K562 (cell line): Measurements from ENCODE around the gene TARBP1. TPM values are rescaled to one million over a fixed set of nuclear protein-coding genes. Genes with fewer than 3 reads are reported as not detected.

Experiments
- ATAC-seq: fragments of 200-7000 bp; cut with Tn5 transposase; 3 replicates; pipeline ENCODE4 v1.9.1; 2020; ENCODE audit warnings: moderate library complexity
- BruUV-seq: library from RNA; stranded (reverse); fragments of 400-500 nt; replicated peaks from 2 replicates; lab custom pipeline; 2021; lab: Mats Ljungman, UMichigan
- CTCF ChIA-PET: fragments of 300-600 bp; formaldehyde crosslinking; extraction: SDS; loops from one replicate; lab custom pipeline; 2021; ENCODE audit warnings: low intra/inter-chr PET ratio; lab: Yijun Ruan, JAX
- POLR2A ChIA-PET: fragments of 300-600, 350-650 bp; sonication (Branson Sonifier 250); formaldehyde crosslinking; extraction: SDS; loops from one replicate; lab custom pipeline; 2021; ENCODE audit warnings: antibody characterized with exemption, inconsistent platforms; lab: Yijun Ruan, JAX
- DNase-seq, 4 experiments: peaks; one replicate each; pipeline versions ENCODE4 v3.0.0 to v3.0.0-alpha.2; 2011 to 2018; ENCODE audit warnings: low spot score in 3 of 4, mixed read lengths in 3 of 4; ENCODE audit errors: extremely low read depth in 1 of 4
- FAIRE-seq: peaks from 2 replicates; lab custom pipeline; 2011; peaks lifted over from hg19 to GRCh38; lab: Jason Lieb, UNC
- H2AFZ ChIP-seq: 2 replicates; pipeline ENCODE4 v1.6.0; 2011; ENCODE audit warnings: low read depth, low read length, control low read depth, inconsistent platforms
- H3K27ac ChIP-seq: fragments of 200-600 bp; 3 replicates; pipeline ENCODE4 v1.8.0; 2011; ENCODE audit warnings: low read depth, mild to moderate bottlenecking, control low read depth, inconsistent platforms, low read length, moderate library complexity, mixed read lengths; ENCODE audit errors: extremely low read depth
- H3K27me3 ChIP-seq, 2 experiments: fragments of 300-600 bp in 1 of 2; 2 replicates in 1 of 2; 3 replicates in 1 of 2; pipeline versions ENCODE4 v1.6.0 to v1.8.0; 2011; ENCODE audit warnings: inconsistent platforms in 2 of 2, low read length in 2 of 2, mild to moderate bottlenecking in 1 of 2, mixed read lengths in 1 of 2, moderate library complexity in 1 of 2; ENCODE audit not compliant: control insufficient read depth in 2 of 2, insufficient read depth in 2 of 2
- H3K36me3 ChIP-seq: fragments of 300-600 bp; 3 replicates; pipeline ENCODE4 v1.8.0; 2011; ENCODE audit warnings: mild to moderate bottlenecking, low read length, inconsistent platforms; ENCODE audit not compliant: control insufficient read depth, insufficient read depth
- H3K4me1 ChIP-seq, 2 experiments: fragments of 200-600 bp in 1 of 2; replicated peaks in 1 of 2; 2 replicates in 1 of 2; 3 replicates in 1 of 2; pipeline versions ENCODE4 v1.5.1 to v1.8.0; 2011; ENCODE audit warnings: inconsistent platforms in 2 of 2, low read length in 2 of 2, mild to moderate bottlenecking in 1 of 2, mixed read lengths in 1 of 2, moderate library complexity in 1 of 2; ENCODE audit not compliant: control insufficient read depth in 2 of 2, insufficient read depth in 2 of 2
- H3K4me2 ChIP-seq: 2 replicates; pipeline ENCODE4 v1.6.1; 2011; ENCODE audit warnings: low read length, control low read depth, inconsistent platforms, mixed read lengths; ENCODE audit not compliant: insufficient read depth
- H3K4me3 ChIP-seq: fragments of 200-600 bp; sonication (generic), shearing (Covaris generic); 2 replicates; pipeline ENCODE4 v1.5.1; 2016; ENCODE audit warnings: control low read depth, inconsistent platforms
- H3K79me2 ChIP-seq: fragments of 200-600 bp; 3 replicates; pipeline ENCODE4 v1.8.0; 2011; ENCODE audit warnings: low read length, inconsistent platforms; ENCODE audit not compliant: control insufficient read depth, insufficient read depth
- H3K9ac ChIP-seq, 2 experiments: 2 replicates each; pipeline versions ENCODE4 v1.6.0 to v1.6.1; 2011; ENCODE audit warnings: low read depth in 2 of 2, low read length in 2 of 2, control low read depth in 1 of 2, inconsistent platforms in 1 of 2, mild to moderate bottlenecking in 1 of 2, mixed read lengths in 1 of 2; ENCODE audit not compliant: insufficient read depth in 1 of 2
- H3K9me1 ChIP-seq: one replicate; pipeline ENCODE4 v1.6.0; 2011; ENCODE audit warnings: inconsistent platforms, mild to moderate bottlenecking, low read length, moderate library complexity; ENCODE audit not compliant: control insufficient read depth, insufficient read depth
- H3K9me3 ChIP-seq: replicated peaks from 2 replicates; pipeline ENCODE4 v1.5.1; 2011; ENCODE audit warnings: low read depth, low read length, inconsistent platforms; ENCODE audit not compliant: control insufficient read depth, insufficient read depth
- H4K20me1 ChIP-seq: replicated peaks from 2 replicates; pipeline ENCODE4 v1.6.1; 2011; ENCODE audit warnings: low read length, inconsistent platforms, mixed read lengths; ENCODE audit not compliant: control insufficient read depth, insufficient read depth
- BACH1 ChIP-seq: fragments of 200-800 bp; sonication (Bioruptor generic); IDR thresholded peaks from 2 replicates; pipeline ENCODE4 v1.6.1; 2016; ENCODE audit warnings: missing genetic modification characterization, missing compliant biosample characterization
- CREB1 ChIP-seq, 2 experiments: sonication (generic) in 1 of 2; formaldehyde crosslinking in 1 of 2; IDR thresholded peaks; 2 replicates each; pipeline versions ENCODE4 v1.6.1 to v1.8.0; 2012 to 2022; ENCODE audit warnings: inconsistent platforms in 1 of 2, mild to moderate bottlenecking in 1 of 2, missing genetic modification reagents in 1 of 2, moderate library complexity in 1 of 2
- DPF2 ChIP-seq: fragments of 450-650 bp; IDR thresholded peaks from 2 replicates; pipeline ENCODE4 v1.6.1; 2016
- ETV5 ChIP-seq: sonication (generic); formaldehyde crosslinking; IDR thresholded peaks from 2 replicates; pipeline ENCODE4 v1.4.0; 2020; ENCODE audit warnings: low read depth, mild to moderate bottlenecking, missing genetic modification reagents
- JUND ChIP-seq, 2 experiments: IDR thresholded peaks; 2 replicates in 1 of 2; 3 replicates in 1 of 2; pipeline ENCODE4 v1.6.1; 2011; ENCODE audit warnings: borderline replicate concordance in 2 of 2, low read depth in 2 of 2, low read length in 2 of 2, improper control_type of control experiment in 1 of 2, missing biosample characterization in 1 of 2, missing genetic modification characterization in 1 of 2, missing genetic modification reagents in 1 of 2
- MNT ChIP-seq, 2 experiments: fragments of 450-650 bp; conservative IDR thresholded peaks; 2 replicates each; pipeline ENCODE4 v1.6.1; 2017; ENCODE audit warnings: mild to moderate bottlenecking in 2 of 2, moderate library complexity in 2 of 2
- MTA3 ChIP-seq: fragments of 450-650 bp; formaldehyde crosslinking; IDR thresholded peaks from 2 replicates; pipeline ENCODE4 v1.6.1; 2017; ENCODE audit warnings: mild to moderate bottlenecking, borderline replicate concordance
- NFE2 ChIP-seq: IDR thresholded peaks from 2 replicates; pipeline ENCODE4 v1.6.1; 2014; ENCODE audit warnings: antibody characterized with exemption, low read depth
- SREBF2 ChIP-seq: sonication (generic); formaldehyde crosslinking; IDR thresholded peaks from 2 replicates; pipeline ENCODE4 v1.4.0; 2020; ENCODE audit warnings: mild to moderate bottlenecking, missing genetic modification reagents
- STAG1 ChIP-seq: sonication (generic); formaldehyde crosslinking; IDR thresholded peaks from 2 replicates; pipeline ENCODE4 v1.5.0; 2020; ENCODE audit warnings: missing genetic modification reagents, borderline replicate concordance
- U2AF1 ChIP-seq: fragments of 200-400 bp; formaldehyde crosslinking; optimal IDR thresholded peaks from 2 replicates; pipeline ENCODE3; 2017; ENCODE audit warnings: mild to moderate bottlenecking, low read depth, low read length, moderate library complexity
- ZNF639 ChIP-seq, 2 experiments: fragments of 200-800 bp in 1 of 2; sonication (Bioruptor generic) in 1 of 2; sonication (generic) in 1 of 2; formaldehyde crosslinking in 1 of 2; IDR thresholded peaks in 1 of 2; conservative IDR thresholded peaks in 1 of 2; 2 replicates each; pipeline versions ENCODE4 v1.5.0 to v1.6.1; 2016 to 2020; ENCODE audit warnings: missing compliant biosample characterization in 1 of 2, missing genetic modification characterization in 1 of 2, missing genetic modification reagents in 1 of 2
- ZNF780A ChIP-seq: fragments of 250-450 bp; sonication (Bioruptor Pico); IDR thresholded peaks from 2 replicates; pipeline ENCODE4 v1.5.0; 2021; ENCODE audit warnings: mild to moderate bottlenecking
- WGBS: fragments of 100-300 bp; shearing (Covaris generic); methylation state at CpG from one replicate; pipeline ENCODE4 v1.1.6; 2016; ENCODE audit warnings: low coverage, mixed read lengths; ENCODE audit not compliant: insufficient coverage; ENCODE audit errors: missing lambda C conversion rate; 5-methylcytosine and 5-hydroxymethylcytosine counted together
- in situ Hi-C: fragments of 300-500 bp; cut with MboI; formaldehyde crosslinking; loops from 4 replicates; pipeline ENCODE4 v1.15.0; 2018; ENCODE audit warnings: inconsistent platforms, mixed read lengths
- intact Hi-C: fragments of 100-400 bp; cut with micrococcal nuclease; formaldehyde crosslinking; loops from 2 replicates; pipeline ENCODE4 v1.14.2; 2022
- polyA plus RNA-seq, 8 experiments: library from polyadenylated mRNA; depleted of rRNA in 4 of 8; stranded (reverse) in 5 of 8; unstranded in 3 of 8; fragments of >200 nt; fragmentation: Nextera tagmentation in 2 of 8; fragmentation: Illumina TruSeq in 1 of 8; extraction: Ambion mirVana in 2 of 8; extraction: Trizol in 1 of 8; gene quantifications; 2 replicates each; pipeline versions ENCODE4 v1.2.1 to v1.2.3, GENCODE V29; 2011 to 2014; ENCODE audit warnings: inconsistent platforms in 1 of 8, missing spikeins in 1 of 8
- total RNA-seq, 7 experiments: library from RNA; depleted of rRNA in 6 of 7; stranded (reverse); fragments of >200 nt in 6 of 7; fragmentation: Illumina TruSeq in 2 of 7; extraction: Trizol in 2 of 7; gene quantifications; 2 replicates each; pipeline versions ENCODE4 v1.2.1 to v1.2.3, GENCODE V29; 2011 to 2021; ENCODE audit warnings: low replicate concordance in 1 of 7
- TF ChIP-seq, protein P1 (sequence below): sonication (generic); formaldehyde crosslinking; IDR thresholded peaks from 2 replicates; pipeline ENCODE4 v1.8.1; 2022; ENCODE audit warnings: missing genetic modification reagents

TARBP1 gene
- total and polyA plus RNA-seq, 9 of the 15 experiments (the other 6 are each of a cell fraction or from before 2014, with no cell fraction given), result 8.8 to 48.0 (median 22.9) TPM

DNA sequence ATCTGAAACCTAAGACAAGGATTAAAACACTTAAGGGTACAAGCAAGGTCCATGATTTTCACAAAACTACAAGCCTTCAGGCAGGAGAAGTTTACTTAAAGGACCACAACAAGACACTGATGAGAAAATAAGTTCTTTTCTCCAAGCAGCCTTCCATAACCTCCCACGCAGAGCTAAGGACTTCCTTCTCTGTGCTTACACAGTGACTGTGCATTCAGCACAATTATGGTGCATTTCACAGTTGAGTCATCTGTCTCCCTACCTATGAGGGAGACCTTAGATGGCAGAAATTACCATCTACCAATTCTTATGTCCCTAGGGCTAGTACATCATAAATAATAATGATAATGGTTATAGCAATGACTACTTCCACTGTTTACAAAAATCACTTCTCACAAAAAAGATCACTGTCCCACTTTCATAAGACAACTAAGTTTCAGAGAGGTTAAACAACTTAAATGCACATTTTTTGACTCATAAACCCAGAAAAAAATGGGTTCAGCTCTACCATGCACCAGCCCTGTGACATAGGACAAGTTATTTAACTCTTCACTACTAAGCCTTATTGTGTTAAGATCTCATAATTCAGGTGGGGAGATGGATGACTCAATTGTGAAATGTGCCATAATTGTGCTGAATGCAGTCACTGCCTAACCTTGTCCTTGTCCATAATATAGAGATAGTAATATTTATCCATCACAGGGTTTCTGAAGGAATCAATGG lies 45.3 kb downstream of the TARBP1 start:
- ChIA-PET POLR2A (interaction anchor here (0.6 to 1.2 kb wide), 5 partner anchors 10 to 1750 kb away, joined by 3 to 4 read pairs (median 4); no protein-coding TSS in a partner anchor), CTCF (no interaction called here)
- Histone ChIP-seq H3K4me2 (peak overlapping the region; percentile 34), H3K9me3 (no peaks in the 10 kb centered on the region), H3K36me3 (peaks cover 37% of the 10 kb centered on the region; the same call in 1 of the 3 replicates), H3K4me3 (no peak overlapping the region), H3K79me2 (no peaks in the 10 kb centered on the region), H3K27me3 (no peaks in the 10 kb centered on the region), H3K27ac (peak overlapping the region; percentile 57; the same call in 2 of the 3 replicates), H3K4me1 (peaks cover 0 to 11% of the 10 kb centered on the region in 2 experiments; a peak in 3 of 5 replicates), H2AFZ (peak overlapping the region; percentile 66), H3K9me1 (no peaks in the 10 kb centered on the region), H4K20me1 (no peaks in the 10 kb centered on the region), H3K9ac (peak overlapping the region in 1 of 2 experiments; percentile 5; a peak in 1 of 4 replicates)
- 13% methylated on average over 1 of the region's 1 CpG for WGBS
- FAIRE-seq, result peak; percentile 88
- peak; percentile 94 for ATAC-seq
- intact Hi-C loops, result no loop called here
- BruUV-seq, result no TSS peak
- in situ Hi-C loops, result no loop called here
- DNase-seq, result peak; percentile 43 to 75 (median 56)
- TF ChIP-seq STAG1 (CRISPR knock-in tag), result no peak
- peak; percentile 80 for TF ChIP-seq JUND (IDR thresholded peaks at IDR 0.05; ENCODE audit: borderline replicate concordance, low read depth, low read length)
- peak; percentile 90; the same call in 1 of the 3 replicates for TF ChIP-seq JUND (tag; IDR thresholded peaks at IDR 0.05; ENCODE audit: borderline replicate concordance, low read depth, low read length)
- TF ChIP-seq MNT (conservative IDR thresholded peaks at IDR 0.05), result no peak
- TF ChIP-seq ZNF639 (CRISPR knock-in tag; conservative IDR thresholded peaks at IDR 0.05 in 1 of 2, IDR thresholded peaks at IDR 0.05 in 1 of 2), result no peak
- TF ChIP-seq, protein P1, sequence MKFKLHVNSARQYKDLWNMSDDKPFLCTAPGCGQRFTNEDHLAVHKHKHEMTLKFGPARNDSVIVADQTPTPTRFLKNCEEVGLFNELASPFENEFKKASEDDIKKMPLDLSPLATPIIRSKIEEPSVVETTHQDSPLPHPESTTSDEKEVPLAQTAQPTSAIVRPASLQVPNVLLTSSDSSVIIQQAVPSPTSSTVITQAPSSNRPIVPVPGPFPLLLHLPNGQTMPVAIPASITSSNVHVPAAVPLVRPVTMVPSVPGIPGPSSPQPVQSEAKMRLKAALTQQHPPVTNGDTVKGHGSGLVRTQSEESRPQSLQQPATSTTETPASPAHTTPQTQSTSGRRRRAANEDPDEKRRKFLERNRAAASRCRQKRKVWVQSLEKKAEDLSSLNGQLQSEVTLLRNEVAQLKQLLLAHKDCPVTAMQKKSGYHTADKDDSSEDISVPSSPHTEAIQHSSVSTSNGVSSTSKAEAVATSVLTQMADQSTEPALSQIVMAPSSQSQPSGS (CRISPR knock-in tag), result no peak
- TF ChIP-seq DPF2, result peak; percentile 91
- TF ChIP-seq U2AF1, result no peak
- TF ChIP-seq NFE2, result peak; percentile 97
- no peak for TF ChIP-seq MTA3
- no peak for TF ChIP-seq ZNF780A (CRISPR knock-in tag)
- no peak for TF ChIP-seq SREBF2 (CRISPR knock-in tag)
- peak; percentile 80 for TF ChIP-seq BACH1
- TF ChIP-seq ETV5 (CRISPR knock-in tag), result no peak
- TF ChIP-seq CREB1 (IDR thresholded peaks at IDR 0.05), result no peak
- no peak for TF ChIP-seq CREB1 (CRISPR knock-in tag; IDR thresholded peaks at IDR 0.05)
